Lung (tissue), 12 donors: ENCODE data around the gene PPHLN1. TPM values are rescaled to one million over a fixed set of nuclear protein-coding genes. Genes with fewer than 3 reads are reported as not detected.

Source experiments
- ATAC-seq: fragments of 200-7000 bp; cut with Tn5 transposase; one replicate; pipeline ENCODE4 v1.9.1; 2020; ENCODE audit warnings: moderate number of reproducible peaks; ENCODE audit not compliant: insufficient read depth, low FRiP score
- DNase-seq, 3 donors: peaks; one replicate each; pipeline ENCODE4 v3.0.0-alpha.2; 2013 to 2017
- H3K27ac ChIP-seq, 2 donors: one replicate each; pipeline ENCODE4 v1.5.1; 2013; ENCODE audit warnings: mild to moderate bottlenecking in 2 of 2, moderate library complexity in 2 of 2, control low read depth in 1 of 2, inconsistent platforms in 1 of 2, low read depth in 1 of 2, low read length in 1 of 2
- H3K27me3 ChIP-seq, 3 donors: one replicate each; pipeline ENCODE4 v1.5.1; 2013; ENCODE audit warnings: low read length in 2 of 3; ENCODE audit not compliant: control insufficient read depth in 3 of 3, insufficient read depth in 3 of 3
- H3K36me3 ChIP-seq, 4 donors: one replicate each; pipeline ENCODE4 v1.5.1; 2013; ENCODE audit warnings: low read length in 4 of 4, mild to moderate bottlenecking in 1 of 4, moderate library complexity in 1 of 4; ENCODE audit not compliant: control insufficient read depth in 4 of 4, insufficient read depth in 4 of 4
- H3K4me1 ChIP-seq, 5 donors: one replicate each; pipeline ENCODE4 v1.5.1; 2013; ENCODE audit warnings: low read length in 5 of 5, mild to moderate bottlenecking in 2 of 5, moderate library complexity in 1 of 5; ENCODE audit not compliant: control insufficient read depth in 5 of 5, insufficient read depth in 5 of 5
- H3K4me3 ChIP-seq: one replicate; pipeline ENCODE4 v1.5.1; 2013; ENCODE audit warnings: mild to moderate bottlenecking, control low read depth, moderate library complexity
- H3K9ac ChIP-seq, 2 donors: one replicate each; pipeline ENCODE4 v1.5.1; 2013; ENCODE audit warnings: low read length in 2 of 2, control low read depth in 1 of 2; ENCODE audit not compliant: insufficient read depth in 1 of 2
- H3K9me3 ChIP-seq, 4 donors: one replicate each; pipeline ENCODE4 v1.5.1; 2013; ENCODE audit warnings: low read length in 3 of 4, mild to moderate bottlenecking in 1 of 4, moderate library complexity in 1 of 4; ENCODE audit not compliant: control insufficient read depth in 4 of 4, insufficient read depth in 3 of 4
- CTCF ChIP-seq: IDR thresholded peaks from 2 replicates; pipeline ENCODE4 v1.5.1; 2012; ENCODE audit warnings: mild to moderate bottlenecking; ENCODE audit errors: control extremely low read depth, extremely low read depth
- WGBS, 2 donors: extraction: QIAGEN DNeasy Blood & Tissue Kit; methylation state at CpG; one replicate each; pipeline ENCODE4 v1.1.7; 2013; 5-methylcytosine and 5-hydroxymethylcytosine counted together
- polyA plus RNA-seq, 2 donors: library from polyadenylated mRNA; stranded (reverse); fragments of 200-250 nt; gene quantifications; one replicate each; pipeline ENCODE4 v1.2.1, GENCODE V29; 2013
- total RNA-seq, 2 donors: library from RNA; depleted of rRNA in 1 of 2; stranded (reverse); fragments of >200 nt in 1 of 2; gene quantifications; one replicate each; pipeline ENCODE4 v1.2.1, GENCODE V29; 2014 to 2021
- donor health status: control.
- donor health status: control.
- donor health status: Bipolar disorder and iron deficiency.
- donor health status: healthy.
- donor health status: DM: yes; HTN: yes; CAD: no.

PPHLN1 gene
- total and polyA plus RNA-seq, 4 donors, result 26.5 to 72.5 (median 34.3) TPM

DNA sequence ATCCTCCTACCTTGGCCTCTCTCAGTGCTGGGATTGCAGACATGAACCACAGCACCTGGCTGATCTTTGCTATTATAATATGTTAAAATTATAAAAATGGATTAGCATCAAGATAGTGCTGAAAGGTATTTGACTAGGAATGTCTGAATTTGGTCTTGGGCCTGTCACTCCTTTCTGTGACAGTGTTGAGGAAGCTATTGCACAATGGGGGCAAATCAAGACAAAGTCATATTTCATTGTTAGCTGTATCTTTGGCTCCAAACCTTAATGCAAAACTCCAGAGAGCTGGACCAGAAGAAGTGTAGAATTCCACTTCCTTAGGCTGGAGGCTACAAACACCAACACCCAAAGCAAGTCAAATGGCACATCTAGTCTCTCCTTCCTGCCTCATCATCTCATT lies 42.2 kb upstream of the PPHLN1 start:
- ATAC-seq (no peak), DNase-seq (no peak)
- Histone ChIP-seq H3K9ac (no peak overlapping the region), H3K9me3 (no peaks in the 10 kb centered on the region), H3K4me3 (no peak overlapping the region), H3K27me3 (no peaks in the 10 kb centered on the region), H3K27ac (no peak overlapping the region), H3K36me3 (no peaks in the 10 kb centered on the region), H3K4me1 (peaks cover 0 to 6% (median 0%) of the 10 kb centered on the region in 5 donors)
- no peak for TF ChIP-seq CTCF

DNA sequence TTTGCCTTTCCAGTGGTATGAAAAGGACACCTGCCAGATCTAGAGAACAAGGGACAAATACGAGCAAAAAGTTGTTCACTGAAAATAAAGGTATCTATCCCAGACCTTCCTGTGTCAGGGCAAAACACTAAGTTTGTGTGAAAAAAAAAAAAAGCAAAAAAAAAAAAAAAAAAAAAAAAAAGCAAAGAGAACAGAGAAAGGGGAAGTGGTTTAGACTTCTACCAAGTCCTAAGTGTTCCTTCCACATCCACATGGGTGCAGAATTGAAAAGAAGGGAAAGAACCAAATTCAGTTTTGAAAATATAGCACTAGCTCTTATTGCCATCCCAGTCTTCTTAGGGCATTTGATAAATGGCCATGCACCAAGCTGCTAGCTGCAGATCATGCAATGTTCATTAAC lies 41.8 kb upstream of the PPHLN1 start:
- no peak for TF ChIP-seq CTCF
- peaks cover 0 to 6% (median 0%) of the 10 kb centered on the region in 5 donors for H3K4me1 ChIP-seq
- no peak overlapping the region for H3K4me3 ChIP-seq
- no peaks in the 10 kb centered on the region for H3K36me3 ChIP-seq
- H3K27me3 ChIP-seq, result no peaks in the 10 kb centered on the region
- 28 to 68% methylated on average over 1 of the region's 1 CpG for WGBS, 2 donors
- no peak for DNase-seq
- ATAC-seq, result no peak
- no peaks in the 10 kb centered on the region for H3K9me3 ChIP-seq
- no peak overlapping the region for H3K9ac ChIP-seq
- H3K27ac ChIP-seq, result no peak overlapping the region

- DNase-seq (peak in 1 of 3 donors; percentile 18), ATAC-seq (no peak)
- H3K36me3 ChIP-seq, result no peaks in the 10 kb centered on the region
- no peaks in the 10 kb centered on the region for H3K9me3 ChIP-seq
- no peak overlapping the region for H3K9ac ChIP-seq
- 95 to 97% methylated on average over 2 of the region's 2 CpGs for WGBS, 2 donors
- no peak overlapping the region for H3K27ac ChIP-seq
- no peak overlapping the region for H3K4me3 ChIP-seq
- no peaks in the 10 kb centered on the region for H3K27me3 ChIP-seq
- H3K4me1 ChIP-seq, result peaks cover 0 to 7% (median 0%) of the 10 kb centered on the region in 5 donors
- no peak for TF ChIP-seq CTCF
Measured at GRCh38 chr12:42284876-42285275, 41.1 kb upstream of the PPHLN1 start.

GRCh38 chr12:42285431-42285830 lies 40.5 kb upstream of the PPHLN1 start:
- Histone ChIP-seq H3K27ac (no peak overlapping the region), H3K9ac (no peak overlapping the region), H3K36me3 (no peaks in the 10 kb centered on the region), H3K9me3 (no peaks in the 10 kb centered on the region), H3K4me1 (peaks cover 0 to 10% (median 0%) of the 10 kb centered on the region in 5 donors), H3K27me3 (no peaks in the 10 kb centered on the region), H3K4me3 (no peak overlapping the region)
- TF ChIP-seq CTCF, result no peak
- ATAC-seq (no peak), DNase-seq (no peak)
- 98 to 100% methylated on average over 2 of the region's 2 CpGs for WGBS, 2 donors
